ENCODE data around the gene ZNF367. TPM values are rescaled to one million over a fixed set of nuclear protein-coding genes. Genes with fewer than 3 reads are reported as not detected.

ZNF367 gene
- total RNA-seq, 1 donor from 2014 or later, result 18.0 TPM

DNA sequence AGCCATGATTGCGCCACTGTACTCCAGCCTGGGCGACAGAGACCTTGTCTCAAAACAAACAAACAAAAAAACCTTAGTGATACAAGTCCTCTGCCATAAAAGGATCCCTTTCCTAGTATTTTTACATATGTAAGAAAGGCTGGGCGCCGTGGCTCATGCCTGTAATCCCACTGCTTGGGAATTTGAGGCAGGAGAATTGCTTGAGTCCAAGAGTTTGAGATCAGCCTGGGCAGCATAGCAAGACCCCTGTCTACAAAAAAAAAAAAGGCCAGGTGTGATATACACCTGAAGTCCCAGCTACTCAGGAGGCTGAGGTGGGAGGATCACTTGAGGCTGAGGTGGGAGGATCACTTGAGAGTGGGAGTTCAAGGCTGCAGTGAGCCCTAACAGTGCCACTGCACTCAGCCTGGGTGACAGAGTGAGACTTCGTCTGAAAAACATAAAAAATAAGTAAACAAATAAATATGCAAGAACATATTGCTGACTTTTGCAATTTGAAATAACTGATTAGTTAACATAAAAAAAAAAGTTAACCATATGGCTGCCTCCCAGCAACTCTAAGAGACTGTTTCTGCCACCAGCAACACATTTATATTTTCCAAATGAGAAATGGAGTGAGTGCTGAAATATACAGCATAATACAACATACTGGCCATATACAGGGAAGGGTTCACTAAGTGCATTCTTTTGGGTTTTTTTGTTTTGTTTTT is 6.9 kb downstream of the ZNF367 start:
- H3K27me3 ChIP-seq, result no peaks in the 10 kb centered on the region
- DNase-seq (ENCODE audit: low spot score), result no peak
- TF ChIP-seq, protein P1, sequence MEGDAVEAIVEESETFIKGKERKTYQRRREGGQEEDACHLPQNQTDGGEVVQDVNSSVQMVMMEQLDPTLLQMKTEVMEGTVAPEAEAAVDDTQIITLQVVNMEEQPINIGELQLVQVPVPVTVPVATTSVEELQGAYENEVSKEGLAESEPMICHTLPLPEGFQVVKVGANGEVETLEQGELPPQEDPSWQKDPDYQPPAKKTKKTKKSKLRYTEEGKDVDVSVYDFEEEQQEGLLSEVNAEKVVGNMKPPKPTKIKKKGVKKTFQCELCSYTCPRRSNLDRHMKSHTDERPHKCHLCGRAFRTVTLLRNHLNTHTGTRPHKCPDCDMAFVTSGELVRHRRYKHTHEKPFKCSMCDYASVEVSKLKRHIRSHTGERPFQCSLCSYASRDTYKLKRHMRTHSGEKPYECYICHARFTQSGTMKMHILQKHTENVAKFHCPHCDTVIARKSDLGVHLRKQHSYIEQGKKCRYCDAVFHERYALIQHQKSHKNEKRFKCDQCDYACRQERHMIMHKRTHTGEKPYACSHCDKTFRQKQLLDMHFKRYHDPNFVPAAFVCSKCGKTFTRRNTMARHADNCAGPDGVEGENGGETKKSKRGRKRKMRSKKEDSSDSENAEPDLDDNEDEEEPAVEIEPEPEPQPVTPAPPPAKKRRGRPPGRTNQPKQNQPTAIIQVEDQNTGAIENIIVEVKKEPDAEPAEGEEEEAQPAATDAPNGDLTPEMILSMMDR (IDR thresholded peaks at IDR 0.05), result no peak
- TF ChIP-seq EZH2phosphoT487 (IDR thresholded peaks at IDR 0.05), result no peak
- TF ChIP-seq EZH2 (IDR thresholded peaks at IDR 0.05), result no peak

DNA sequence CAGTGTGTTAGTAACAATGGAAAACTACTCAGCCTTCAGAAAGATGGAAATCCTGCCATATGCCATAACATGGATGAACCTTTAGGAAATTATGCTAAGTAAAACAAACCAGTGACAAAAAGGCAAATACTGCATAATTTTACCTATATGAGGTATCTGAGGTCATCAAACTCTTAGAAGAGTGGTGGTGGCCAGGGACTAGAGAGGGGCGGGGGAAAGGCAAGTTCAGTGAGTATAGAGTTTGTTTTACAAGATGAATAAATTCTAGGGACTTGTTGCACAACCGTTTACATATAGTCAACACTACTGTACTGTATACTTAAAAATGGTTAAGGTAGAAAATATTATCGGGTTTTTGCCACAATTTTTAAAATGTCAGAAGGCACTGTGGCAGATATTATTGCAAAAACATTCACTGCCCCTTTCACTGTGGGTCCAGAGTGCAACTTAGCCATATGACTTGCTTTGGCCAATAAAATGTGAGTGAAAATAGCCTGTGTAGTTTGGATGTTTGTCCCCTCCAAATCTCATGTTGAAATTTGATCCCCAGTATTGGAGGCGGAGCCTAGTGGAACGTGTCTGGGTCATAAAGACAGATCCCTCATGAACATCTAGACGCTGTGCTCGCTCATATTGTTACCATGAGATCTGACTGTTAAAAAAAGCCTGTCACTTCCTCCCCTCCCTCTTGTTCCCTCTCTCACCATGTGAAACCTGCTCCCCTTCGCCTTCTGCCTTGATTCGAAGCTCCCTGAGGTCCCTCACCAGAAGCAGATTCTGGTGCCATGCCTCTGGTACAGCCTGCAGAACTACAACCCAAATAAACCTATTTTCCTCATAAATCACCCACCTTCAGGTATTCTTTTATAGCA is 9.5 kb downstream of the ZNF367 start:
- H2AFZ ChIP-seq (replicated peaks), result no peak overlapping the region
- H3K4me1 ChIP-seq, result no peaks in the 10 kb centered on the region
- TF ChIP-seq, protein P1 (IDR thresholded peaks at IDR 0.05), result no peak
- peaks cover 99% of the 10 kb centered on the region for H3K79me2 ChIP-seq (ENCODE audit: low read depth)
- Mint-ChIP-seq H3K27me3 (ENCODE audit: insufficient read depth, low read depth) (peaks cover 2% of the 10 kb centered on the region), H3K4me3 (no peak overlapping the region), H3K4me1 (peaks cover 4% of the 10 kb centered on the region), H3K27ac (no peak overlapping the region), H3K9me3 (peaks cover 5% of the 10 kb centered on the region), H3K36me3 (peaks cover 30% of the 10 kb centered on the region)
- H3K27ac ChIP-seq, result no peak overlapping the region
- H3K9me3 ChIP-seq (ENCODE audit: low read depth), result no peaks in the 10 kb centered on the region
- H3K9ac ChIP-seq, result no peak overlapping the region
- H3K36me3 ChIP-seq, result no peaks in the 10 kb centered on the region
- DNase-seq (ENCODE audit: low spot score), result no peak
- no peaks in the 10 kb centered on the region for H3K27me3 ChIP-seq
- H3K4me2 ChIP-seq, result no peak overlapping the region
- peaks cover 6% of the 10 kb centered on the region for H4K20me1 ChIP-seq (ENCODE audit: low read depth)
- H3F3A ChIP-seq (ENCODE audit: low read depth), result peaks cover 8% of the 10 kb centered on the region
- no peak overlapping the region for H3K4me3 ChIP-seq

More for the DNA sequence above, 6.9 kb downstream of the ZNF367 start:
- no peak overlapping the region for H3K4me2 ChIP-seq
- H3K4me3 Mint-ChIP-seq, result no peak overlapping the region
- no peaks in the 10 kb centered on the region for H3K9me3 ChIP-seq (ENCODE audit: low read depth)
- peaks cover 8% of the 10 kb centered on the region for H3F3A ChIP-seq (ENCODE audit: low read depth)
- no peak overlapping the region for H3K27ac ChIP-seq
- no peak overlapping the region for H2AFZ ChIP-seq (replicated peaks)
- H3K36me3 ChIP-seq, result no peaks in the 10 kb centered on the region
- H3K27ac Mint-ChIP-seq, result no peak overlapping the region
- peaks cover 5% of the 10 kb centered on the region for H3K9me3 Mint-ChIP-seq
- no peak overlapping the region for H3K4me3 ChIP-seq
- H4K20me1 ChIP-seq (ENCODE audit: low read depth), result peaks cover 18% of the 10 kb centered on the region
- H3K4me1 ChIP-seq, result peaks cover 2% of the 10 kb centered on the region
- no peak overlapping the region for H3K9ac ChIP-seq
- H3K36me3 Mint-ChIP-seq, result peaks cover 25% of the 10 kb centered on the region
- peaks cover 6% of the 10 kb centered on the region for H3K4me1 Mint-ChIP-seq
- peaks cover 4% of the 10 kb centered on the region for H3K27me3 Mint-ChIP-seq (ENCODE audit: insufficient read depth, low read depth)
- H3K79me2 ChIP-seq (ENCODE audit: low read depth), result peaks cover 99% of the 10 kb centered on the region

DNA sequence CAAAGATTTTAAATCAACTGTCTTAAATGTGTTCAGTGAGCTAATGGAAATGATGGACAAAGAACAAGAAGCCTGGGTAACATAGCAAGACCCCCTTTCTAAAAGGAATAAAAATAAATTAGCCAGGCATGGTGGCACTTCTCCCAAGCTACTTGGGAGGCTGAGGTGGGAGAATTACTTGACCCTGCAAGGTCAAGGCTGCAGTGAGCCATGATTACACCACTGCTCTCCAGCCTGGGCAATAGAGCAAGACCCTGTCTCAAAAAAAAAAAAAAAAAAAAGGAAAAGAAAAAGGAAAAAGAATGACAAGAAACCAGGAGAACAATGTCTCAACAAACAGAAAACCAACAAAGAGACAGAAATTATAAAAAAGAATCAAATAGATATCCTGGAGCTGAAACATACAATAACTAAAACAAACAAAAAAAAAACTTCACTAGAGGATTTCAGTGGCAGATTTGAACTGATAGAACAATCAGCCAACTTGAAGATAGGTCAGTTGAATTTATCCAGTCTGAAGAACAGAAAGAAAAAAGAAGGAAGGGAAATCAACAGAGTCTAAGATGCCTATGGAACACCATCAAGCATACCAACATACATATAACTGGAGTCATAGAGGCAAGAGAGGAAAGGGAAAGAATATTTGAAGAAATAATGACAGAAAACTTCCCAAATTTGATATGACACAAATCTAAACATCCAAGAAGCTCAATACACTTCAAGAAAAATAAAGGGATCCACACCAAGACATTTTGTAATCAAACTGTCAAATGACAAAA is 17.8 kb downstream of the ZNF367 start:
- Histone ChIP-seq H3K36me3 (no peaks in the 10 kb centered on the region), H3K27me3 (no peaks in the 10 kb centered on the region), H3K4me1 (peaks cover 15% of the 10 kb centered on the region)

More for the DNA sequence above, 17.8 kb downstream of the ZNF367 start:
- Mint-ChIP-seq H3K27me3 (ENCODE audit: insufficient read depth, low read depth) (peaks cover 2% of the 10 kb centered on the region), H3K4me1 (peaks cover 9% of the 10 kb centered on the region), H3K36me3 (peaks cover 23% of the 10 kb centered on the region), H3K9me3 (peaks cover 22% of the 10 kb centered on the region), H3K27ac (no peak overlapping the region), H3K4me3 (no peak overlapping the region)
- no peak for TF ChIP-seq EZH2phosphoT487 (IDR thresholded peaks at IDR 0.05)
- TF ChIP-seq, protein P1 (IDR thresholded peaks at IDR 0.05), result no peak
- no peak for TF ChIP-seq EZH2 (IDR thresholded peaks at IDR 0.05)
- H2AFZ ChIP-seq (replicated peaks), result no peak overlapping the region
- H3K4me2 ChIP-seq, result no peak overlapping the region
- peaks cover 21% of the 10 kb centered on the region for H3F3A ChIP-seq (ENCODE audit: low read depth)
- H3K79me2 ChIP-seq (ENCODE audit: low read depth), result peaks cover 85% of the 10 kb centered on the region
- H3K9ac ChIP-seq, result no peak overlapping the region
- no peaks in the 10 kb centered on the region for H3K9me3 ChIP-seq (ENCODE audit: low read depth)
- no peak overlapping the region for H3K4me3 ChIP-seq
- H4K20me1 ChIP-seq (ENCODE audit: low read depth), result peaks cover 16% of the 10 kb centered on the region
- H3K27ac ChIP-seq, result no peak overlapping the region
- DNase-seq (ENCODE audit: low spot score), result no peak
